HepG2 (cell line): ENCODE results near the gene ATP9B.

ENCODE experiments used
- CENPX ChIP-seq: sonication (generic); formaldehyde crosslinking; IDR thresholded peaks from 2 replicates; pipeline ENCODE4 v1.9.0; 2021; ENCODE audit warnings: mild to moderate bottlenecking, missing genetic modification reagents, moderate library complexity
- FOXP1 ChIP-seq, 2 experiments: fragments of 450-650 bp in 1 of 2; IDR thresholded peaks; 2 replicates each; pipeline ENCODE4 v1.6.1; 2017 to 2018; ENCODE audit warnings: antibody characterized with exemption in 1 of 2
- RAD21 ChIP-seq: fragments of 450-650 bp; formaldehyde crosslinking; IDR thresholded peaks from 2 replicates; pipeline ENCODE4 v1.5.0; 2020; ENCODE audit warnings: mild to moderate bottlenecking
- SMC3 ChIP-seq: IDR thresholded peaks from 2 replicates; pipeline ENCODE4 v1.6.1; 2011; ENCODE audit warnings: low read length, improper control_type of control experiment
- SP2 ChIP-seq: sonication (generic); formaldehyde crosslinking; IDR thresholded peaks from 2 replicates; pipeline ENCODE4 v1.5.1; 2020; ENCODE audit warnings: mild to moderate bottlenecking, missing genetic modification reagents
- ZNF3 ChIP-seq: IDR thresholded peaks from 2 replicates; pipeline ENCODE4 v1.7.0; 2017; ENCODE audit warnings: inconsistent platforms
- TF ChIP-seq, protein P1 (sequence below): sonication (generic); formaldehyde crosslinking; IDR thresholded peaks from 2 replicates; pipeline ENCODE4 v1.8.0; 2022; ENCODE audit warnings: low read depth, missing genetic modification reagents
- TF ChIP-seq, protein P2 (sequence below): sonication (generic); formaldehyde crosslinking; IDR thresholded peaks from 2 replicates; pipeline ENCODE4 v1.4.0; 2020; ENCODE audit warnings: missing genetic modification reagents, mild to moderate bottlenecking, borderline replicate concordance
- TF ChIP-seq, protein P3 (sequence below): IDR thresholded peaks from 2 replicates; pipeline ENCODE4 v1.6.1; 2016; ENCODE audit warnings: missing compliant biosample characterization, missing genetic modification reagents, borderline replicate concordance
- TF ChIP-seq, protein P4 (sequence below): IDR thresholded peaks from 2 replicates; pipeline ENCODE4 v1.6.1; 2012; ENCODE audit warnings: inconsistent platforms
- TF ChIP-seq, protein P5 (sequence below): sonication (generic); formaldehyde crosslinking; IDR thresholded peaks from 2 replicates; pipeline ENCODE4 v1.8.0; 2022; ENCODE audit warnings: mild to moderate bottlenecking, missing genetic modification reagents, borderline replicate concordance
- TF ChIP-seq, protein P6 (sequence below): sonication (generic); formaldehyde crosslinking; IDR thresholded peaks from 2 replicates; pipeline ENCODE4 v1.5.0; 2020; ENCODE audit warnings: mild to moderate bottlenecking, missing genetic modification reagents, moderate library complexity
- TF ChIP-seq, protein P7 (sequence below): sonication (generic); formaldehyde crosslinking; IDR thresholded peaks from 2 replicates; pipeline ENCODE4 v1.8.0; 2022; ENCODE audit warnings: mild to moderate bottlenecking, missing genetic modification reagents, moderate library complexity

DNA sequence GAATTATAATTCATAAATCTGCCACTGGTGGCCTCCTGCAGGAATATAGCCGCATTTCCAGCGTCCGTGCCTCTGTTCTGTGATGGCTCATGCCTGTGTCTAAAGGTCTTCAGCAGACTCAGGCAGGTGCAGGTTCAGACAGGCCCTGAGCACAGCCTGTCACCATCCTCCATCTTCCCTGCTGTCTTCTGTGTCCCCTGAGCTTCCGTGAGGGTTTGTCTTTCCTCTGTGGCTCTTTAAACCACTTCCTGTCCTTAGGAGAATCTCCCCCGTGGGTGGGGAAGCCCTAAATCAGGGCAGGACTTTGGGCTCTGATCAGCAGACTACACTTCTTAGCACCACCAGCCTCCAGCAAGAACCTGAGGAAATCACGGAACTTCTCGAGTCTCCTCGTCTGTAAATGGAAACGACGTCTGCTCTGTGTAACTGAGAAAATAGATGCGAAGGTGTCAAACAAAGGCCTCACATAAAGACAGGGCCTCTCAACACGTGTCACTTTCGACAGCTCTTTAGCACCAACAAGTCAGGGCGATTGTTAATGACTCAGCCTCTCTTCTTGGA lies 302.4 kb downstream of the ATP9B start:
- TF ChIP-seq, protein P1, sequence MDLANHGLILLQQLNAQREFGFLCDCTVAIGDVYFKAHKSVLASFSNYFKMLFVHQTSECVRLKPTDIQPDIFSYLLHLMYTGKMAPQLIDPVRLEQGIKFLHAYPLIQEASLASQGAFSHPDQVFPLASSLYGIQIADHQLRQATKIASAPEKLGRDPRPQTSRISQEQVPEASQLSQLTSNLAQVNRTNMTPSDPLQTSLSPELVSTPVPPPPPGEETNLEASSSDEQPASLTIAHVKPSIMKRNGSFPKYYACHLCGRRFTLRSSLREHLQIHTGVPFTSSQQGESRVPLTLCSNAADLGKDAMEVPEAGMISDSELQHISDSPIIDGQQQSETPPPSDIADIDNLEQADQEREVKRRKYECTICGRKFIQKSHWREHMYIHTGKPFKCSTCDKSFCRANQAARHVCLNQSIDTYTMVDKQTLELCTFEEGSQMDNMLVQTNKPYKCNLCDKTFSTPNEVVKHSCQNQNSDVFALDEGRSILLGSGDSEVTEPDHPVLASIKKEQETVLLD (CRISPR knock-in tag), result no peak
- TF ChIP-seq, protein P2, sequence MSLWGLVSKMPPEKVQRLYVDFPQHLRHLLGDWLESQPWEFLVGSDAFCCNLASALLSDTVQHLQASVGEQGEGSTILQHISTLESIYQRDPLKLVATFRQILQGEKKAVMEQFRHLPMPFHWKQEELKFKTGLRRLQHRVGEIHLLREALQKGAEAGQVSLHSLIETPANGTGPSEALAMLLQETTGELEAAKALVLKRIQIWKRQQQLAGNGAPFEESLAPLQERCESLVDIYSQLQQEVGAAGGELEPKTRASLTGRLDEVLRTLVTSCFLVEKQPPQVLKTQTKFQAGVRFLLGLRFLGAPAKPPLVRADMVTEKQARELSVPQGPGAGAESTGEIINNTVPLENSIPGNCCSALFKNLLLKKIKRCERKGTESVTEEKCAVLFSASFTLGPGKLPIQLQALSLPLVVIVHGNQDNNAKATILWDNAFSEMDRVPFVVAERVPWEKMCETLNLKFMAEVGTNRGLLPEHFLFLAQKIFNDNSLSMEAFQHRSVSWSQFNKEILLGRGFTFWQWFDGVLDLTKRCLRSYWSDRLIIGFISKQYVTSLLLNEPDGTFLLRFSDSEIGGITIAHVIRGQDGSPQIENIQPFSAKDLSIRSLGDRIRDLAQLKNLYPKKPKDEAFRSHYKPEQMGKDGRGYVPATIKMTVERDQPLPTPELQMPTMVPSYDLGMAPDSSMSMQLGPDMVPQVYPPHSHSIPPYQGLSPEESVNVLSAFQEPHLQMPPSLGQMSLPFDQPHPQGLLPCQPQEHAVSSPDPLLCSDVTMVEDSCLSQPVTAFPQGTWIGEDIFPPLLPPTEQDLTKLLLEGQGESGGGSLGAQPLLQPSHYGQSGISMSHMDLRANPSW (CRISPR knock-in tag), result no peak
- TF ChIP-seq, protein P3, sequence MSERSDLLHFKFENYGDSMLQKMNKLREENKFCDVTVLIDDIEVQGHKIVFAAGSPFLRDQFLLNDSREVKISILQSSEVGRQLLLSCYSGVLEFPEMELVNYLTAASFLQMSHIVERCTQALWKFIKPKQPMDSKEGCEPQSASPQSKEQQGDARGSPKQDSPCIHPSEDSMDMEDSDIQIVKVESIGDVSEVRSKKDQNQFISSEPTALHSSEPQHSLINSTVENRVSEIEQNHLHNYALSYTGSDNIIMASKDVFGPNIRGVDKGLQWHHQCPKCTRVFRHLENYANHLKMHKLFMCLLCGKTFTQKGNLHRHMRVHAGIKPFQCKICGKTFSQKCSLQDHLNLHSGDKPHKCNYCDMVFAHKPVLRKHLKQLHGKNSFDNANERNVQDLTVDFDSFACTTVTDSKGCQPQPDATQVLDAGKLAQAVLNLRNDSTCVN (CRISPR knock-in tag), result no peak
- TF ChIP-seq FOXP1 (IDR thresholded peaks at IDR 0.05) (no peak), FOXP1 (CRISPR knock-in tag; IDR thresholded peaks at IDR 0.05) (no peak), SP2 (CRISPR knock-in tag) (no peak), RAD21 (CRISPR knock-in tag) (no peak), SMC3 (no peak), CENPX (CRISPR knock-in tag) (no peak), ZNF3 (CRISPR knock-in tag) (no peak)
- TF ChIP-seq, protein P4, sequence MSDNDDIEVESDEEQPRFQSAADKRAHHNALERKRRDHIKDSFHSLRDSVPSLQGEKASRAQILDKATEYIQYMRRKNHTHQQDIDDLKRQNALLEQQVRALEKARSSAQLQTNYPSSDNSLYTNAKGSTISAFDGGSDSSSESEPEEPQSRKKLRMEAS, result no peak
- TF ChIP-seq, protein P5, sequence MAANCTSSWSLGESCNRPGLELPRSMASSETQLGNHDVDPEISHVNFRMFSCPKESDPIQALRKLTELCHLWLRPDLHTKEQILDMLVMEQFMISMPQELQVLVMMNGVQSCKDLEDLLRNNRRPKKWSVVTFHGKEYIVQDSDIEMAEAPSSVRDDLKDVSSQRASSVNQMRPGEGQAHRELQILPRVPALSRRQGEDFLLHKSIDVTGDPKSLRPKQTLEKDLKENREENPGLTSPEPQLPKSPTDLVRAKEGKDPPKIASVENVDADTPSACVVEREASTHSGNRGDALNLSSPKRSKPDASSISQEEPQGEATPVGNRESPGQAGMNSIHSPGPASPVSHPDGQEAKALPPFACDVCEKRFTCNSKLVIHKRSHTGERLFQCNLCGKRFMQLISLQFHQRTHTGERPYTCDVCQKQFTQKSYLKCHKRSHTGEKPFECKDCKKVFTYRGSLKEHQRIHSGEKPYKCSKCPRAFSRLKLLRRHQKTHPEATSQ (CRISPR knock-in tag), result no peak
- TF ChIP-seq, protein P6, sequence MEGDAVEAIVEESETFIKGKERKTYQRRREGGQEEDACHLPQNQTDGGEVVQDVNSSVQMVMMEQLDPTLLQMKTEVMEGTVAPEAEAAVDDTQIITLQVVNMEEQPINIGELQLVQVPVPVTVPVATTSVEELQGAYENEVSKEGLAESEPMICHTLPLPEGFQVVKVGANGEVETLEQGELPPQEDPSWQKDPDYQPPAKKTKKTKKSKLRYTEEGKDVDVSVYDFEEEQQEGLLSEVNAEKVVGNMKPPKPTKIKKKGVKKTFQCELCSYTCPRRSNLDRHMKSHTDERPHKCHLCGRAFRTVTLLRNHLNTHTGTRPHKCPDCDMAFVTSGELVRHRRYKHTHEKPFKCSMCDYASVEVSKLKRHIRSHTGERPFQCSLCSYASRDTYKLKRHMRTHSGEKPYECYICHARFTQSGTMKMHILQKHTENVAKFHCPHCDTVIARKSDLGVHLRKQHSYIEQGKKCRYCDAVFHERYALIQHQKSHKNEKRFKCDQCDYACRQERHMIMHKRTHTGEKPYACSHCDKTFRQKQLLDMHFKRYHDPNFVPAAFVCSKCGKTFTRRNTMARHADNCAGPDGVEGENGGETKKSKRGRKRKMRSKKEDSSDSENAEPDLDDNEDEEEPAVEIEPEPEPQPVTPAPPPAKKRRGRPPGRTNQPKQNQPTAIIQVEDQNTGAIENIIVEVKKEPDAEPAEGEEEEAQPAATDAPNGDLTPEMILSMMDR (CRISPR knock-in tag), result no peak
- TF ChIP-seq, protein P7, sequence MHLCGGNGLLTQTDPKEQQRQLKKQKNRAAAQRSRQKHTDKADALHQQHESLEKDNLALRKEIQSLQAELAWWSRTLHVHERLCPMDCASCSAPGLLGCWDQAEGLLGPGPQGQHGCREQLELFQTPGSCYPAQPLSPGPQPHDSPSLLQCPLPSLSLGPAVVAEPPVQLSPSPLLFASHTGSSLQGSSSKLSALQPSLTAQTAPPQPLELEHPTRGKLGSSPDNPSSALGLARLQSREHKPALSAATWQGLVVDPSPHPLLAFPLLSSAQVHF, result no peak
